NCI-H526 treated with DMSO at 0.1 percent for 48 hours (cell line): ENCODE results near the gene BOC.
A peak's percentile ranks its signal among the peaks of the same experiment; 100 is the strongest.

Experiments used
- DNase-seq: peaks from one replicate; lab custom pipeline; 2025; lab: John Stamatoyannopoulos, UW

BOC gene

DNA sequence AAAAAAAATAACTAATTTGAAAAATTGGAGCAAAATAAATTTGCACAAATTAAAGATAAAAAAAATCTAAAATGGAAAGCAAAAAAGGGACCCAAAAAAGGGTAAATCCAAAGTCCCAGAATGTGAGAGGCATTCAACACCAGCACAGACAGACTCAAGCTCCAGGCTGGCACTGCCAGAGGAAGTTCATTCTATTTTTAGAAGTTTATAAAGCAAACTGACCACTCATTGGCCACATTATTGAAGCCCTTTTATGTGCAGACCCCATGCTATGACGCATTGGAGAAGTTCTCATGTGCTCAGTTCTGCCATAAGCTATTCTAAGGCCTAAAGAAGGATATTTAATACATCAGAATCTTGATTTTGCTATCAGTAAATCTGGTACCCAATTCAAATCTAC is 17.6 kb upstream of the BOC start:
- DNase-seq, result no peak

DNA sequence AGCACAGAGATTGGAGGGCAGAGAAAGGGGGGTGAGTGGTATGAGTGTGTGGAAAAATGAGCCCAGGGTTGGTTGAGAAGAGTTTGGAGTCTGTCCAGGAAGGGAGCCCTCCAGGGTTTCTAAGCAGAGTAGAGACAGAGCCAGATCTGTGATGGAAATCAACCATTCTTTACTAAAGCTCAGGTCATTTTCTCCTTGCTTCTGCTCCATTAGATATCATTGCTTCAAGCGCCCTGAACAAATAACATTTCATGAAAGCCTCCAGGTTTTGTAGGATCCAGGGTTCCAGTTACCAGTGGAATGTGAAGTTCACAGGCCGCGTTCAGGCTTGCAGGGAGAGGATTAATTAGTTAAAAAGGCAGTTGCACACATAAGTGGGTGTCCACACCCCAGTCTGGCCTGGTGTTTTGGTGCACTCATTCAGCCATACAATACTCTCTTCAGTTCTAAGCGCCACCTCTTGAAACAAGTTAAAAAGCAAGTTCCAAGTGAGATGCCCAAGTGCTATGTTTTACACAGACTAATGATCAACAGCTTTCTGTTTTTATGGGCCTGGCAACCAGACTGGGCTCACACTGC is 16.4 kb upstream of the BOC start:
- no peak for DNase-seq

DNA sequence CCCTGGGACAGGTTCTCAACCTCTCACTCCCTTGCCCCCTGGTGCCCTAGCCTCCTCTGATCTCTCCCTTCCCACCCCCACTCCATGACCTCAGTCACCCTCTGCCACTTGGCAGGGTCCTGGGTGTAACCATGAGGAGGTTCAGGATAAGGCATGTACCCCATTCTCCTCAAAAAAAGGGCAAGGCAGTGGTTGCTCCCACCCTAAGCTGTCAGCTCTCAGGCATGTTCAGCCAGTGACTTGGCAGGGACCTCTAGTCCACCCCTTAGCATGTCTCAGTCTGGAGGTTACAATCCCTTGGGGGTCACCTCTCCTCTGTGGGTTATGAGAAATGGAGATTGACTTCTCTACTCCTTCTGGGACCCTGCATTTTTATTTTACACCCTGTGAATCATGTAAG is 11.0 kb upstream of the BOC start:
- no peak for DNase-seq

DNA sequence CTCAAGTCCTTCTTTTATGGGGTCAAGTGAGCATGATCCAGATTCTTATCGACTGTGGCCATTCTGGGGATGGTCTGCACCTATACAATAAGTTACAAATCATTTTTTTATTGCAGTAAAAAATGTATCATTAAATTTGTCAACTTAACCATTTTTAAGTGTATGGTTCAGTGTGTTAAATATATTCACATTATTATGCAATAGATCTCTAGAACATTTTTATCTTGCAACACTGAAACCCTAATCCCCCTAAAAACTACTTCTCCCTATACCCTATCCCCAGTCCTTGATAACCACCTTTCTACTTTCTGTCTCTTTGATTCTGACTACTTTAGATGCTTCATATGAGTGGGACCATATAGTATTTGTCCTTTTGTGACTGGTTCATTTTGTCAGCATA is 10.4 kb upstream of the BOC start:
- DNase-seq, result no peak

DNA sequence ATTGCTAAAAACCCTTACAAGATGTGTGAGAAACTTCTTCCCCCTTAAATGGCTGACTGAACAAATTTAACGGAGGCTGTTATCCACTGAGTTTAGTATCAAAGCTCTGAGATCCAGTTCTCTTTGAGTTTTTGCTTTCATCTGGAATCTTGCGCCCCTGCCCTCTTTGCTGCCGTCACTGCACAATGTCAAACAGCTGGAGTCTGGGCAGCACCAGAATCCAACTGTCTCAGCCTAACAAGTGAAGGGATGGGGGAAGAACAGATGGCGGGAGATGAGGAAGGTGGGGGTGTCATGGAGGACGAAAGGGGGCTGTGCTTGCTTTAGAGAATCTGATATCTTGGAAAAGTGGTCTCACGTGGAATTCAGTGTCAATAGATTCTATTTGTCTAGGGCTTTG is 7.0 kb upstream of the BOC start:
- no peak for DNase-seq

DNA sequence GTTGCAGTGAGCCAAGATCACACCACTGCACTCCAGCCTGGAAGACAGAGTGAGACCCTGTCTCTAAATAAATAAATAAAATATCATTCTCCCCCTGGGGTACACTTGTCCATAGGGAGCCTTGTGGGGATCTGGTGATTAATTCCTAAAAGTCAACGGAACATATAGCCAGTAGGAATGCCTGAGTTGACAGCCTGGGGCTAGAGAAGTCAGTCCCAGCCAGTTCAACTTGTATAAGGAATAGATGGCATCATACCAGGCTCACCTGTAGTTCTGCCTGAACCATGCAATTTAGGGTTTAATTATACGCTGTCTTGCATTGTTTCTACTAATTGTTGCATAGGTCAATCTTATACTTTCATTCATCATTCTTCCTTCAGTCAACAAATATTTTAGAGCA is 5.9 kb upstream of the BOC start:
- DNase-seq, result no peak

DNA sequence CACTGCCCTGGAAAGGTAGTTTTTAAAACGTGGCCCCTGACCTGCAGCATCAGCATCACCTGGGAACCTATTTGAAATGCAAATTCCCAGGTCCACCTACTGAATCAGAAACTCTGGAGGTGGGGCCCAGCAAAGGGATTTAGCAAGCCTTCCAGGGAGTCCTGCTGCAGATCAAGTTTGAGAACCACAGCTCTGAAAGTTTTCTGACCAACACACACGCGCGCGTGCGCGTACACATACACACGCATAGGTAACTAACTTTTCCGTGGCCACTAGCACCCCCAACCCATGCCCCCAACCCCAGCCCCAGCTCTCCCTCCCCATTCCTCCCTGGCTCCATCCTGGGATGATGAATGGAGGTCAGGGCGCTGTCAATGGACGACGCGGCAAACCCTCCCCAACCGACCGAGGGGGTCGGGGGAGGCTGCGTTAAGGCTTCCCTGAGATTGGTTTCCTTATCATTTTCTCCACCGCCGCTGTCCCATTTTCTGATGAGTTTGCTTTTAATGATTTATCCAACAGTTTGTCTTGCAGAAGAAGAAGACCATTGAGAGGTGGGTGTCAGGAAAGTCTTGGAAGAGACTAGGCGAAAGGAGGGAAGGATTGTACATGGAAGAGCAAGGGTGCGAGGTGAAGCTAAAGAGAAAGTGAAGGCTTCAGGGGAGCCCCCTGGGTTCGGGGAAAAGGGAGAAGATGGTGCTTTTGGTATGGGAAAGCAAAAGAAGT is 590 bp upstream of the BOC start:
- DNase-seq, result peak; percentile 7

DNA sequence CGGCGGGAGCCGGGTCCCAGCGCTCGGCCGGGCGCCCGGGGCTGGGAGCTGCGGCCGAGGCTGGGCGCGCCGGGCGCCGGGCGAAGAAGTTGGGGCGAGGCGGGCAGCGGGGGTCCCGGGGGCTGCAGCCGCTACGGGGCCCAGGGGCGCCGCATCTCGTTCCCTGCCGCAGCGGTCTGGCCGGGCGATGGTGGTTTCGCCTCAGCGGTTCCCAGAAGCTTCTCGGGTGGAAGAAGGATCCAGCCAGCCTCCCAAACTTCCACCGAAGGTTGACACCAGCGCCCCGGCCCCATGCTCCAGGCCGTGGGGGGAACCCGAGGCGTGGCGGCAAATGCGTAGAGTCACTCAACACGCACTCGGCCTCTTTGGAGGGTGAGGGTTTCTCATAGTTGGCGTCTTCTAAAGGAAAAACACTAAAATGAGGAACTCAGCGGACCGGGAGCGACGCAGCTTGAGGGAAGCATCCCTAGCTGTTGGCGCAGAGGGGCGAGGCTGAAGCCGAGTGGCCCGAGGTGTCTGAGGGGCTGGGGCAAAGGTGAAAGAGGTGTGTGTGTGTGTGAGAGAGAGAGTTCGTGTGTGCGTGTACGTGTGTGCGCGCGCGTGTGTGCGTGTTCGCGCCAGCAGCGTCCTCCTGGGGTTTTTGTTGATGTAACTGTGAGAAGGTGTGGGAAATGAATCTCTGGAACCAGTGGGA is 940 bp downstream of the BOC start:
- DNase-seq, result no peak

DNA sequence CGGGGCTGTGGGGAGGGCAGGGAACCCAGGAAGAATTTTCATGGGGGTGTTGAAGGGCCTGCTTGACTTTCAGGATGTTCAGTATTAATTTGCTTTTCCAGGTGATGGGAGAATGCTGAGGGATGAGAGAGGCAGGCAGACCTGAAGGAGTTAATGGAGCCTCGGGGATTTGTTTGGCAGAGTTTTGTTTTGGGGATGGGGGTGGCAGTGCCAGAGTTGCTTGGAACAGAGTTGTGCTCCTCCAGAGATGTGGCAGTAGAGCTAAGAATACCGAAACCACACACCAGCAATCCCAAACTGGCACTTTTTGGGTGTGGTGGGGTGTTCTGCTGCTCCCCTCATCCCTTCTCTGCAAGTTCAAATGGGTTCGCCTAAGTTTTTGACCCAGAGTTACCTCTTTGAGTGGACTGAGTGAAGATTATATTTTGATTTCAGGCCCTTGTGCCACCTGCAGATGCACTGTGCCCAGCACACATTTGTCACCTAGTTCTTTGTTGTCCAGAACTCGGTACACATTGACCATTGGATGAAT is 1.6 kb downstream of the BOC start:
- no peak for DNase-seq

DNA sequence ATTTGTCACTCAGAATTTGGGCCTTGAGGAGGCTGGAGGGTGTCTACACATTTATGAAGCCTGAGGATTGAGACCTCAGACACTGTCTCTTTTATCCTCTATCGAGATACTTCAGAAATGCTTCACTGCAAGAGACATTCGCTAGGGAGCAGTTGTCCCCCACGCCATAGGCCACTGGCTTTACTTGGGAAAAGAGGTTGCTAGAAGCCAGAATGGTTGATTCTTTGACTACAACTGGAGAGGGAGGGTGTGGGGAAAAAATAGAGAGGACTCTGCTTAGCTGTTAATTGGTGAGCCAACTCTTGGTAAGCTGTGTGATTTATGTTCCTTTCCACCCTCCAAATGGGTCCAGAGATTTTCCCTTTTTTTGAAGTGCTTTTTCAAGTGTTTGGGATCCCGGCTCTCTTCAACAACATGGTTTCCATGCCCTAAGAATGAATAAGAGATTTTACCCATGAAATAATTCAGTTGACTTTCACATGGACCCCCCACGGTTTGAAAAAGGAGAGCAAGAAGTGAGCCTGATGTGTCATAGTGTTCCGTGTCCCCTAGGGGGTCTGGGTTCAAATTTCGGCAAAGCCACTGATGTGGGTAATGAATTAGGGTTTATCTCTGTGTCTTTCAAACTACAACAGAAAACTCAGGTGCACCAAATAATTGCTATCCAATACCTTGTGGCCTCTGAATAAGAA is 2.7 kb downstream of the BOC start:
- DNase-seq, result no peak

DNA sequence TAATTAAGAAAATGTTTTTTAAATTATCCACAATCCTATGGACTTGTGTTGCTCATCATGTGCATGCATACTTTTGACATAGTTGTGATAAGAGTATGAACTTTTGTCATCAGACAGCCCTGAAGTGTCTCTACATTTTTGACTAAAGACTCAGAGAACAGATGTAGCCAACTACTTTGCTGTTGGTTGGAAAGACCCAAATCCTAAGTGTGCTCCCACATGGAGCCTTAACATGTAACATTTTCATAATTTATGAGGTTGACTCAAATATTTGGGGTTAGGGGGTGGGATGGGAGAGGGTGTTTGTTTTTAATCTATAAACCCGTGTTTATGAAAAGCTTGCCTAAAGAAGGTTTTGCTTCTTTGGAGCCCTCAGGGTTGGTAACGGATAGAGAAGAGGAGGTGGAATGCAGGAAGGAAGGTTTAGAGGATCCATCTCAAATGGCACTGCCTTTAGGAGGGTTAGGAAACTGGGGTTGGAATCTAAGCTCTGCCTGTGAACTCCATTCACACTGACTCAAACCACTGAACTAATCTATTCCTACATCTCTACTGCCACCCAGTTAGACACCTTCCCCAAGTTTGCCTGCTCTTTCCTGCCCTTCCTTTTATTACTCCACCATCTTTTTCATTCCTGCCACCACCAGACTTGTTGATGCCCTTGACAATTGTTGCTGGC is 3.7 kb downstream of the BOC start:
- no peak for DNase-seq

DNA sequence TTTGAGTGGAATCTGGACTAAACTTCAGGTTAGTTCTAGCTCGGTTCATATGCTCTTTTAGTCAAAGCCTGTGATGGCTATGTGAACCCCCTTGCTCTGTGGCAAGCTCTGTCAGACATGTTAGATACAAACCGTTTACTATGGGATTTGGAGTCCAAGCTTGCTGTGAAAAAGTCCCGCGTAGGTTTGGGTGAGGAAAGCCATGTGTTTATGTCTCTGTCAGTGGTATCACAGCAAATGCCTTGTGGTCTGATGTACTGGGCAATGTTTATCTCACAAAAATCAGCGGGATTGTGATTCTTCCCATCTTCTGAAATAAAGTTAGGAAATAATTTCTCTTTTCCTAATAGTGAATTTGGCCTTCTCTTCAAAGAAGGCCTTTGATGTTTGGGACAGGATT is 5.0 kb downstream of the BOC start:
- DNase-seq, result no peak

DNA sequence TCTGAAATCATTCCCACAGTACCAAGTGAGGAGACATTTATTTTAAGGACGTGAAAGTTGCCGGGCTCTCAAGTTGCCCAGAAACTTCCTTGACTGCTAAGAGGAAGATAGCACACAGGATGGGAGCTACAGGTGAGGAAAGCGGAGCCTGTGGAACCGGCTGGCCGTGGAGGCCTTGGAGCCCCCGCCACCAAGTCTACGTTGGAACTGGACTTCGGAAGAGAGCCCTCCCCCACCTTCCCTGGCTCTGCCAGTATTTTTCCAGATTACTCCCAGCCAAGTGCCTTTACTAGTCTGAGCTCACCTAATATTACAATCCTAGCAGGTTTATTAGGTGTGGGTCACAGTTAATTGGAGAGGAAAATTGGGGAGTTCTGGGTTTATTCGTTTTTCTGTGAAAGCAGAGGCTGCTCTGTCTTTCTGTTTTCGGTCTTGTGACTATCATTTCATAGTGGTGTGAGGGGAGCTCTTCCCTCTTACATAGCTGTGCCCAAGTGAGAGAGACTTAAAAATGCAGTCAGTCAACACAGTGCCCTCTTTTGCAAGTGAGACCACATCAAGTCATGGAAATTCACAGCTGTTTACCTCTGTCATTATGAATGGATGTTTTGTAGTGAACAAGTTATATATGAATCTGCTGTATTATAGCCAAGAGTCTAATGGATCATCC is 6.8 kb downstream of the BOC start:
- DNase-seq, result no peak

DNA sequence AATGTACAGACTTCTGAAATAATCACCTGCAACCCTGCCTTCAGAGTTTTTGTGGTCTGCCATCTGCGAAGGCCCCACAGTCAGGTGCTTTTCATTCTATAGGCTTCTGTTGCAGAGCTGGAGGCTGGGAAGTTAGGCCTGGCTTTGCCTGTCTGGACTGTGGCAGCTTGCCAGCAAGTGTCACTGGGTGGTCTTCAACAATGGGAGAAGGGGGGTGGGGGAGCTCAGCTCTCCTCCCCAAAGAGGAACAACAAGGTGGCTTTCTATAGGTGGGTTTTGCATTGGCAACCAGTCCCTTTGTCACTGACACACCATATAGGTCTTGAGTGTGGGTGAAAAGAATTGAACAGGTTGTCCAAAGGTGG is 7.3 kb downstream of the BOC start:
- DNase-seq, result no peak

DNA sequence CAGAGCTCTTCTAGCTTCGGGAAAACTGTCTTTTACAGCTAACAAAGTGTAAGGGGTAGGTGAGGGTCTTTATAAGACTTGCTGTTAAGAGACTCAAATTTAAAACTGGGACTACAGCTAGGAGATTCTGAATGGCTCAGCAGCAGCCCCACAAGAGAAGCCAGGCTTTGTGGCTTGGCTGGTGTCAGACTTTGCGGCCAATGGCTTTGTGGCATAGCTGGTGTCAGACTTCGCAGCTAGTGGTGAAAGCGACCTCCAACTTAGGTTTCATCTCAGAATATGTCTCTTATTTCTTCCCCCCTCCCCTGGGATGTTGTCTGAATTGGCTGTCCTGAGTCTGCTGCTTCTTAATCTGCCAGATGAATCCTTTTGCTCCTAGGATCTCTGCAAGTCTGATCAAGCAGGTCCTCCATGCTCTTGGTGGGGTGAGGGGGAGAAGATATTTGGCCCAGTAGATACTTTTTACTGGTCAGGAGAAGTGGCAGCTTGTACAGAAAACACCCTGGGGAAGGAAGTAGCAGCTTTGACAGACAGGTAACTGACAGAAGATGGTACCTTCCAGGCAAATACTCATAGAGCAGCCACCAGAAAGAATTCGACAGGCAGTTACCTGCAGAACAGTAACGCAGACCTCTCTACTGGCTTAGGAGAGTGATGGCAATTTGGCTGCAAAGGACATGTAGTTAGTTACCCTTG is 8.4 kb downstream of the BOC start:
- no peak for DNase-seq

DNA sequence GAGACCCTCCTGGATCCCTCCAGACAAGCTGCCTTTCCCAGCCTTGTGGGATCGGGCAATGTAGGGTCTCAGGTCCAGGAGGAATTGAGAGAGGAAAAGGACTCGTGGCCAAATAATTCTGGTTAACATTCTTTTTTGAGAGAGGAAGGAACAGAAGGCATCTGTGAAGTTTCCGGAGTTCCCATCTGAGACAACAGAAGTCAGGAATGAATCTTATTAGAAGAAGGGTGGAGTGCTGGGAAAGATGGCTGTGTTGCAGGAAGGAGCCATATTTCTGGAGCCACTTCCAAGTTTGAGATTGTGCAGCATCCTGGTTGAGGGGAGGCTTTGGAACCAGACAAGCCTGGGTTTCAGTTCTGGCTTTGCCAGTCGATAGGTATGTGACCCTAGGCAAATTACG is 9.4 kb downstream of the BOC start:
- no peak for DNase-seq

DNA sequence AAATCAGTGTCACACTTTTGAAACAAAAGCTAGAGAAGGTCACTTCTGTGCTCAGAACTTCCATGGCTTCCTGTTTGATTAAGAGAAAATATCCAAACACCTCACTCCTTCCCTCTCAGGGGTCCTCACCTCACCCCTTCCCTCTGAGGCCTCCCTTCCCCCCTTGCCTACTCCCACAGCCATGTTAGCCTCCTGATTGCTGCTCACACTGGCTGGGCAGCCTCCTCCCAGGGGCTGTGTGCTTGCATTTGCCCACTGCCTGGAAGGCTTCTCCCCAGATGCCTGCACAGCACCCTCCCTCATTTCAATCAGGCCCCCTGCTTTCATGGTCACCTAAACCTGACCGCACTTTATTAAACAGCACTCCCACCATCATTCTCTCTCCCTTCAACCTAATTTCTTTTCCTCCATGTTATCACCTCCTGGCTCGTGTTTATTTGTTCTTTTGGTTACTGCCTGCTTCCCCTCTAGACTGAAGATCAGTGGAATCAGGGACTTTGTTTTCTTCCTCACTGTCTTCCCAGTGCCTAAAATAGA is 10.4 kb downstream of the BOC start:
- DNase-seq, result no peak

DNA sequence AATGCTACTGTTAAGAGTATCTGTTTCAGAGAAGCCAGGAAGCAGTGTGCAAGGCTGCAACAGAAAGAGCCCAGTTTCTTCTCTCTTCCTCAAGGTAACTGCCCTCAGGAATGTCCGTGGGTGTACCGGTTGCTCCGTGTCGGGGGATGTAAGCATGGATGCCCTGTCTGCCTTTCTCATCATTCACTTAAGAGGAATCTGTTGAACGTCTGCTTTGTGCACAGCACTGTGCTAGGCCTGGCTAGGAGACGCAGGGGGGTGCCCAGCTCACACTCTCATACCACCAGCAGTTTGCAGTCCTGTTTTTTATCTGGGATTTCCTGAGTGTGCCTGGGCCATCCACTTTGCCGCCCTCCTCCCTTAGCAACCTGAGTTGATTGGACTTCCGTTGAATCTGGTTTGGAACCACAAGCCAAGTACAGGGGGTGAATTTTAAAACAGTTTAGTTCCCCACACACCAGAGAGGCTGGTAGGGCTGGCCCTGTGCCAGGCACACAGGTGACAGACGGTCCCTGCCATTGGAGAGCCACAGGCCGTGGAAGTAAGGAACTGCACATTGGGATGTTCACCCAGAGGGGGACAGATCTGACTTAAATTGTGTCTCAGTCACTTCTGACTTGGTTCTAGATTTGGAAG is 11.2 kb downstream of the BOC start:
- no peak for DNase-seq

DNA sequence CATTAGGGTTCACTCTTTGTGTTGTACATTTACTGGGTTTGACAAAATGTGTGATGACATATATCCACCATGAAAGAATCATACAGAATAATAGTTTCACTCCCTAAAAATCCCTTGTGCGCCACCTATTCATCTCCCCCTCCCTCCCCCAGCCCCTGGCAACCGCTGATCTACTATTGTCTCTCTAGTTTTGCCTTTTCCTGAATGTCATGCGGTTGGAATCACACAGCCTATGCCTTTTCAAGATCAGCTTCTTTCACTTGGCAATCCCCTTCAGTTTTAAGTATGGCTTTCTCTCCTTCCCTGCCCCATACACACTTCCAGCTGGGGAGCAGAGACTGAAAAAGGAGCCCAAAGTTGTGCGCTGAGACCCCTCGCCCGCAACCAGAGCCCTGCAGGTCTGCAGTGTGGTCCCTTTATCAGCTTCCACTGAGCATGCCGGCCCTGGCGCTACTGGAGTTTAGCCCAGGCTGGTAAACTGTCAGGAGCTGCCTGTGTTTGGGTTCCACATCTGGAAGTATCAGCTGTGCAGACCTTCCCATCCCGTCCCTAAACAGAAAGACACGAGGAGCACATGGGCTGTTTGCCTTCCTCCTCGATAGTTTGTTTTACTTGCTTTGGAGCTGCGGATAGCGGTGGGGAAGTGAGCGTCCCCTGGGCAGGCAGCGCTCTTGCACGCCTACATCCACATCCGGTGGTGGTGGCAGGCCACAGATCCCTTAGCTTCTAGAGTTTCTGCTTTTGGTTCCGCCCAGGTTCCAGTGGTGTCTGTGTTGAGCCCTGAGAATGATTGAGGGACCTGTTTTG is 12.3 kb downstream of the BOC start:
- DNase-seq, result no peak
